ENCODE data around the gene SLC6A12. TPM values are rescaled to one million over a fixed set of nuclear protein-coding genes. Genes with fewer than 3 reads are reported as not detected.
"Not testable (repeated sequence)": the region's sequence is repeated elsewhere in the genome, so short reads cannot be mapped to it uniquely, and the experiment has no call there.

The SLC6A12 gene
- polyA plus RNA-seq, 1 donor (not counting 4 experiments of a cell fraction or from before 2014, with no cell fraction given): not detected

- H2AFZ ChIP-seq (ENCODE audit: control insufficient read depth, low read length): no peak overlapping the region
- no peaks in the 10 kb centered on the region for H3K9me1 ChIP-seq (ENCODE audit: control insufficient read depth, extremely low read depth, insufficient read depth, low read length)
- no peak overlapping the region for H3K4me2 ChIP-seq (ENCODE audit: control insufficient read depth, extremely low read depth, insufficient read depth, low read depth, low read length)
- TF ChIP-seq CTCF (optimal IDR thresholded peaks at IDR 0.05 in 1 of 3, IDR thresholded peaks at IDR 0.05 in 1 of 3, conservative IDR thresholded peaks at IDR 0.05 in 1 of 3; ENCODE audit: extremely low read depth in 1 of 3, insufficient read depth in 2 of 3, low read length in 3 of 3) (no peak), EZH2 (IDR thresholded peaks at IDR 0.05; ENCODE audit: low read length) (no peak)
- dilution Hi-C loops (cut with MboI; ENCODE audit: extremely low pct_ligation_motif_present, low sequenced_read_pairs): no loop called here
- H4K20me1 ChIP-seq (ENCODE audit: control insufficient read depth, extremely low read depth, insufficient read depth, low read length): no peaks in the 10 kb centered on the region
- DNase-seq (ENCODE audit: low read depth, low spot score) (no peak), FAIRE-seq (no peak)
- no peak overlapping the region for H3K27ac ChIP-seq (ENCODE audit: control insufficient read depth, insufficient read depth, low read length)
- H3K9ac ChIP-seq (ENCODE audit: control insufficient read depth, extremely low read depth, insufficient read depth, low read length): no peak overlapping the region
- no peaks in the 10 kb centered on the region for H3K79me2 ChIP-seq (ENCODE audit: control insufficient read depth, insufficient read depth, low read length)
- H3K27me3 ChIP-seq (ENCODE audit: control insufficient read depth, extremely low read depth, insufficient read depth, low read length): peaks cover 36% of the 10 kb centered on the region
- no peaks in the 10 kb centered on the region for H3K36me3 ChIP-seq (ENCODE audit: control insufficient read depth in 2 of 2, extremely low read depth in 1 of 2, insufficient read depth in 2 of 2, low read length in 2 of 2)
- no peak overlapping the region for H3K4me3 ChIP-seq (ENCODE audit: control insufficient read depth in 2 of 3, extremely low read depth in 1 of 3, insufficient read depth in 2 of 3, low read depth in 1 of 3, low read length in 3 of 3)
- H3K4me1 ChIP-seq (ENCODE audit: control insufficient read depth, extremely low read depth, insufficient read depth, low read length): no peaks in the 10 kb centered on the region
- H3K9me3 ChIP-seq (ENCODE audit: control insufficient read depth, low read depth, low read length): no peaks in the 10 kb centered on the region
Observed at GRCh38 chr12:218221-218620, 4.3 kb upstream of the SLC6A12 start.

- H3K79me2 ChIP-seq (ENCODE audit: control insufficient read depth, insufficient read depth, low read length); H3K9ac ChIP-seq (ENCODE audit: control insufficient read depth, extremely low read depth, insufficient read depth, low read length); dilution Hi-C loops (cut with MboI; ENCODE audit: extremely low pct_ligation_motif_present, low sequenced_read_pairs); H4K20me1 ChIP-seq (ENCODE audit: control insufficient read depth, extremely low read depth, insufficient read depth, low read length); H3K4me3 ChIP-seq (ENCODE audit: control insufficient read depth in 2 of 3, extremely low read depth in 1 of 3, insufficient read depth in 2 of 3, low read depth in 1 of 3, low read length in 3 of 3); FAIRE-seq; H3K36me3 ChIP-seq (ENCODE audit: control insufficient read depth in 2 of 2, extremely low read depth in 1 of 2, insufficient read depth in 2 of 2, low read length in 2 of 2); H2AFZ ChIP-seq (ENCODE audit: control insufficient read depth, low read length); H3K9me1 ChIP-seq (ENCODE audit: control insufficient read depth, extremely low read depth, insufficient read depth, low read length); H3K27ac ChIP-seq (ENCODE audit: control insufficient read depth, insufficient read depth, low read length); H3K4me2 ChIP-seq (ENCODE audit: control insufficient read depth, extremely low read depth, insufficient read depth, low read depth, low read length); H3K9me3 ChIP-seq (ENCODE audit: control insufficient read depth, low read depth, low read length); DNase-seq (ENCODE audit: low read depth, low spot score); H3K4me1 ChIP-seq (ENCODE audit: control insufficient read depth, extremely low read depth, insufficient read depth, low read length): not testable (repeated sequence)
- peaks cover 43% of the 10 kb centered on the region for H3K27me3 ChIP-seq (ENCODE audit: control insufficient read depth, extremely low read depth, insufficient read depth, low read length)
Observed at GRCh38 chr12:217029-217428, 3.1 kb upstream of the SLC6A12 start.

GRCh38 chr12:215116-215515, 1.2 kb upstream of the SLC6A12 start:
- dilution Hi-C loops (cut with MboI; ENCODE audit: extremely low pct_ligation_motif_present, low sequenced_read_pairs): no loop called here
- TF ChIP-seq EZH2 (IDR thresholded peaks at IDR 0.05; ENCODE audit: low read length): no peak
- no peak for TF ChIP-seq CTCF (optimal IDR thresholded peaks at IDR 0.05 in 1 of 3, IDR thresholded peaks at IDR 0.05 in 1 of 3, conservative IDR thresholded peaks at IDR 0.05 in 1 of 3; ENCODE audit: extremely low read depth in 1 of 3, insufficient read depth in 2 of 3, low read length in 3 of 3)
- no peak for FAIRE-seq

More at GRCh38 chr12:215116-215515, 1.2 kb upstream of the SLC6A12 start:
- DNase-seq (ENCODE audit: low read depth, low spot score): no peak
- H3K9ac ChIP-seq (ENCODE audit: control insufficient read depth, extremely low read depth, insufficient read depth, low read length): no peak overlapping the region
- no peaks in the 10 kb centered on the region for H3K36me3 ChIP-seq (ENCODE audit: control insufficient read depth in 2 of 2, extremely low read depth in 1 of 2, insufficient read depth in 2 of 2, low read length in 2 of 2)
- no peak overlapping the region for H2AFZ ChIP-seq (ENCODE audit: control insufficient read depth, low read length)
- no peak overlapping the region for H3K4me2 ChIP-seq (ENCODE audit: control insufficient read depth, extremely low read depth, insufficient read depth, low read depth, low read length)
- H3K4me1 ChIP-seq (ENCODE audit: control insufficient read depth, extremely low read depth, insufficient read depth, low read length): no peaks in the 10 kb centered on the region
- H3K9me3 ChIP-seq (ENCODE audit: control insufficient read depth, low read depth, low read length): no peaks in the 10 kb centered on the region
- no peaks in the 10 kb centered on the region for H3K9me1 ChIP-seq (ENCODE audit: control insufficient read depth, extremely low read depth, insufficient read depth, low read length)
- no peak overlapping the region for H3K4me3 ChIP-seq (ENCODE audit: control insufficient read depth in 2 of 3, extremely low read depth in 1 of 3, insufficient read depth in 2 of 3, low read depth in 1 of 3, low read length in 3 of 3)
- no peaks in the 10 kb centered on the region for H3K79me2 ChIP-seq (ENCODE audit: control insufficient read depth, insufficient read depth, low read length)
- H3K27ac ChIP-seq (ENCODE audit: control insufficient read depth, insufficient read depth, low read length): no peak overlapping the region
- H3K27me3 ChIP-seq (ENCODE audit: control insufficient read depth, extremely low read depth, insufficient read depth, low read length): peaks cover 41% of the 10 kb centered on the region
- no peaks in the 10 kb centered on the region for H4K20me1 ChIP-seq (ENCODE audit: control insufficient read depth, extremely low read depth, insufficient read depth, low read length)
